Chondrocyte (in vitro differentiated cells): ENCODE data around the gene SLC16A9. TPM values are rescaled to one million over a fixed set of nuclear protein-coding genes. Genes with fewer than 3 reads are reported as not detected.
"Not testable (repeated sequence)": the region's sequence is repeated elsewhere in the genome, so short reads cannot be mapped to it uniquely, and the experiment has no call there.

ENCODE experiments used
- DNase-seq: peaks from one replicate; pipeline ENCODE4 v3.0.0; 2021; ENCODE audit warnings: mixed read lengths, low spot score
- H3K27ac Mint-ChIP-seq: one replicate; pipeline ENCODE4 v1.8.0; 2021; ENCODE audit warnings: mild to moderate bottlenecking, moderate library complexity, mixed read lengths; ENCODE audit not compliant: unreplicated experiment
- H3K27me3 Mint-ChIP-seq: 2 replicates; pipeline ENCODE4 v1.8.0; 2021; ENCODE audit warnings: low read depth, mixed read lengths
- H3K36me3 Mint-ChIP-seq: 2 replicates; pipeline ENCODE4 v1.8.0; 2021; ENCODE audit warnings: low read depth, mixed read lengths
- H3K4me1 Mint-ChIP-seq: 2 replicates; pipeline ENCODE4 v1.8.0; 2021; ENCODE audit warnings: low read depth, mild to moderate bottlenecking, mixed read lengths
- H3K4me3 Mint-ChIP-seq: one replicate; pipeline ENCODE4 v1.8.0; 2021; ENCODE audit warnings: mild to moderate bottlenecking, moderate library complexity, mixed read lengths; ENCODE audit not compliant: unreplicated experiment
- H3K9me3 Mint-ChIP-seq: 2 replicates; pipeline ENCODE4 v1.8.0; 2021; ENCODE audit warnings: low read depth, mixed read lengths
- CTCF ChIP-seq: fragments of 200-600 bp; sonication (generic); IDR thresholded peaks from 2 replicates; pipeline ENCODE4 v1.5.0; 2021; ENCODE audit warnings: antibody characterized with exemption, mild to moderate bottlenecking, moderate library complexity
- total RNA-seq: library from RNA; stranded (reverse); gene quantifications from 3 replicates; pipeline ENCODE4 v1.2.1, GENCODE V29; 2021

Gene SLC16A9
- total RNA-seq, 1 donor from 2014 or later: 1.2 TPM

- H3K27me3 Mint-ChIP-seq: peaks cover 37% of the 10 kb centered on the region
- TF ChIP-seq CTCF: no peak
- DNase-seq: no peak
- no peaks in the 10 kb centered on the region for H3K9me3 Mint-ChIP-seq
- no peaks in the 10 kb centered on the region for H3K36me3 Mint-ChIP-seq
- H3K27ac Mint-ChIP-seq: no peak overlapping the region
- H3K4me3 Mint-ChIP-seq: no peak overlapping the region
- H3K4me1 Mint-ChIP-seq: no peaks in the 10 kb centered on the region
Observed at GRCh38 chr10:59750155-59750945, 40.7 kb upstream of the SLC16A9 start.

GRCh38 chr10:59748834-59749233 lies 39.2 kb upstream of the SLC16A9 start:
- H3K27me3 Mint-ChIP-seq: peaks cover 37% of the 10 kb centered on the region
- no peaks in the 10 kb centered on the region for H3K4me1 Mint-ChIP-seq
- no peak overlapping the region for H3K27ac Mint-ChIP-seq
- H3K9me3 Mint-ChIP-seq: no peaks in the 10 kb centered on the region
- no peak overlapping the region for H3K4me3 Mint-ChIP-seq
- no peaks in the 10 kb centered on the region for H3K36me3 Mint-ChIP-seq
- no peak for DNase-seq
- TF ChIP-seq CTCF: no peak

- no peak for TF ChIP-seq CTCF
- Mint-ChIP-seq H3K27ac (no peak overlapping the region), H3K36me3 (no peaks in the 10 kb centered on the region), H3K4me3 (no peak overlapping the region), H3K9me3 (no peaks in the 10 kb centered on the region), H3K4me1 (no peaks in the 10 kb centered on the region), H3K27me3 (peaks cover 12% of the 10 kb centered on the region)
- no peak for DNase-seq
Observed at GRCh38 chr10:59745163-59745650, 35.6 kb upstream of the SLC16A9 start.

- not testable (repeated sequence) for H3K9me3 Mint-ChIP-seq, H3K27ac Mint-ChIP-seq, H3K36me3 Mint-ChIP-seq, H3K4me3 Mint-ChIP-seq, DNase-seq, H3K4me1 Mint-ChIP-seq
- H3K27me3 Mint-ChIP-seq: peaks cover 11% of the 10 kb centered on the region
Observed at GRCh38 chr10:59744762-59745161, 35.1 kb upstream of the SLC16A9 start.

GRCh38 chr10:59744156-59744555 lies 34.5 kb upstream of the SLC16A9 start:
- peaks cover 11% of the 10 kb centered on the region for H3K27me3 Mint-ChIP-seq
- H3K27ac Mint-ChIP-seq, H3K4me3 Mint-ChIP-seq, DNase-seq, H3K4me1 Mint-ChIP-seq, H3K9me3 Mint-ChIP-seq, H3K36me3 Mint-ChIP-seq: not testable (repeated sequence)

GRCh38 chr10:59741583-59741982 lies 31.9 kb upstream of the SLC16A9 start:
- Mint-ChIP-seq H3K27me3 (peaks cover 12% of the 10 kb centered on the region), H3K4me3 (no peak overlapping the region), H3K9me3 (no peaks in the 10 kb centered on the region), H3K27ac (no peak overlapping the region), H3K4me1 (no peaks in the 10 kb centered on the region), H3K36me3 (no peaks in the 10 kb centered on the region)
- DNase-seq: no peak
- no peak for TF ChIP-seq CTCF
